Esophagus muscularis mucosa (tissue), 3 donors: Measurements from ENCODE around the gene EFNA1.

ENCODE experiments used
- POLR2A ChIP-seq: fragments of 450-650 bp; IDR thresholded peaks from one replicate; pipeline ENCODE4 v1.6.1; 2017; ENCODE audit warnings: antibody characterized with exemption, moderate library complexity, mild to moderate bottlenecking, low read depth
- TF ChIP-seq, protein P1 (sequence below), 3 experiments: fragments of 200-600 bp in 2 of 3; fragments of 450-650 bp in 1 of 3; sonication (generic) in 2 of 3; IDR thresholded peaks; one replicate each; pipeline ENCODE4 v1.5.1; 2017 to 2019; ENCODE audit warnings: antibody characterized with exemption in 3 of 3, mild to moderate bottlenecking in 2 of 3, moderate library complexity in 1 of 3

DNA sequence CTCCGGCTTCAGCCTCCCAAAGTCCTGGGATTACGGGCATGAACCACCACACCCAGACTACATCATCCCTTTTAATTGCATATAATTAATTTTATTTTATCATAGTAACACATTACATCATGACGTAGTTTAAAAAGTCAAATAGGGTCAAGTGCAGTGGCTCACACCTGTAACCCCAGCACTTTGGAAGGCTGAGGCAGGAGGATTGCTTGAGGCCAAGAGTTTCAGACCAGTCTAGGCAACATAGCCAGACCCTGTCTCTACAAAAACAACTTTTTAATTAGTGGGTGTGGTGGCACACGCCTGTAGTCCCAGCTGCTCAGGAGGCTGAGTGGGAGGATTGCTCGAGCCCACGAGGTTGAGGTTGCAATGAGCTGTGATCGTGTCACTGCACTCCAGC is 28.3 kb upstream of the EFNA1 start:
- TF ChIP-seq, protein P1, sequence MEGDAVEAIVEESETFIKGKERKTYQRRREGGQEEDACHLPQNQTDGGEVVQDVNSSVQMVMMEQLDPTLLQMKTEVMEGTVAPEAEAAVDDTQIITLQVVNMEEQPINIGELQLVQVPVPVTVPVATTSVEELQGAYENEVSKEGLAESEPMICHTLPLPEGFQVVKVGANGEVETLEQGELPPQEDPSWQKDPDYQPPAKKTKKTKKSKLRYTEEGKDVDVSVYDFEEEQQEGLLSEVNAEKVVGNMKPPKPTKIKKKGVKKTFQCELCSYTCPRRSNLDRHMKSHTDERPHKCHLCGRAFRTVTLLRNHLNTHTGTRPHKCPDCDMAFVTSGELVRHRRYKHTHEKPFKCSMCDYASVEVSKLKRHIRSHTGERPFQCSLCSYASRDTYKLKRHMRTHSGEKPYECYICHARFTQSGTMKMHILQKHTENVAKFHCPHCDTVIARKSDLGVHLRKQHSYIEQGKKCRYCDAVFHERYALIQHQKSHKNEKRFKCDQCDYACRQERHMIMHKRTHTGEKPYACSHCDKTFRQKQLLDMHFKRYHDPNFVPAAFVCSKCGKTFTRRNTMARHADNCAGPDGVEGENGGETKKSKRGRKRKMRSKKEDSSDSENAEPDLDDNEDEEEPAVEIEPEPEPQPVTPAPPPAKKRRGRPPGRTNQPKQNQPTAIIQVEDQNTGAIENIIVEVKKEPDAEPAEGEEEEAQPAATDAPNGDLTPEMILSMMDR (IDR thresholded peaks at IDR 0.05) = no peak
- TF ChIP-seq POLR2A = no peak
